ENCODE data around the gene CYTH3. TPM values are rescaled to one million over a fixed set of nuclear protein-coding genes. Genes with fewer than 3 reads are reported as not detected.
"Not testable (repeated sequence)": the region's sequence is repeated elsewhere in the genome, so short reads cannot be mapped to it uniquely, and the experiment has no call there.

Gene CYTH3
- total and polyA plus RNA-seq, 9 donors = 14.8 to 29.6 (median 18.9) TPM

GRCh38 chr7:6306471-6306870 is 34.0 kb upstream of the CYTH3 start:
- TF ChIP-seq CTCF (IDR thresholded peaks at IDR 0.05) (no peak), EP300 (IDR thresholded peaks at IDR 0.05) (no peak), POLR2A (IDR thresholded peaks at IDR 0.05) (no peak)
- no peaks in the 10 kb centered on the region for H3K36me3 ChIP-seq
- 85 to 93% (median 88%) methylated on average over 3 of the region's 3 CpGs for whole genome bisulfite sequencing, 3 donors
- no peak overlapping the region for H3K27ac ChIP-seq
- no peaks in the 10 kb centered on the region for H3K9me3 ChIP-seq
- intact Hi-C loops (cut with DNase I) = no loop called here
- H3K4me3 ChIP-seq = no peak overlapping the region
- H3K4me1 ChIP-seq (ENCODE audit: insufficient read depth) = no peaks in the 10 kb centered on the region
- H3K27me3 ChIP-seq = no peaks in the 10 kb centered on the region
- DNase-seq = no peak

GRCh38 chr7:6305330-6305729 is 32.9 kb upstream of the CYTH3 start:
- TF ChIP-seq POLR2A (IDR thresholded peaks at IDR 0.05) (no peak), EP300 (IDR thresholded peaks at IDR 0.05) (no peak), CTCF (IDR thresholded peaks at IDR 0.05) (no peak)
- Histone ChIP-seq H3K36me3 (no peaks in the 10 kb centered on the region), H3K9me3 (no peaks in the 10 kb centered on the region), H3K4me3 (no peak overlapping the region), H3K27me3 (no peaks in the 10 kb centered on the region), H3K27ac (no peak overlapping the region), H3K4me1 (ENCODE audit: insufficient read depth) (no peaks in the 10 kb centered on the region)
- intact Hi-C loops (cut with DNase I) = no loop called here
- WGBS, 3 donors = 29 to 38% (median 38%) methylated on average over 2 of the region's 2 CpGs
- DNase-seq = no peak

- intact Hi-C loops (cut with DNase I); H3K36me3 ChIP-seq; DNase-seq; H3K27ac ChIP-seq; H3K9me3 ChIP-seq; H3K4me1 ChIP-seq (ENCODE audit: insufficient read depth); H3K27me3 ChIP-seq; H3K4me3 ChIP-seq: not testable (repeated sequence)
- 95 to 96% (median 96%) methylated on average over 4 of the region's 4 CpGs for whole genome bisulfite sequencing, 3 donors
These were observed 29.0 kb upstream of the CYTH3 start for GRCh38 chr7:6301446-6301845.

GRCh38 chr7:6299774-6300173 is 27.4 kb upstream of the CYTH3 start:
- Histone ChIP-seq H3K27me3 (no peaks in the 10 kb centered on the region), H3K36me3 (no peaks in the 10 kb centered on the region), H3K4me1 (ENCODE audit: insufficient read depth) (no peaks in the 10 kb centered on the region), H3K4me3 (no peak overlapping the region), H3K27ac (no peak overlapping the region), H3K9me3 (no peaks in the 10 kb centered on the region)
- 86 to 92% (median 91%) methylated on average over 4 of the region's 4 CpGs for WGBS, 3 donors
- DNase-seq = no peak
- intact Hi-C loops (cut with DNase I) = no loop called here
- TF ChIP-seq CTCF (IDR thresholded peaks at IDR 0.05) = no peak
- no peak for TF ChIP-seq EP300 (IDR thresholded peaks at IDR 0.05)
- no peak for TF ChIP-seq POLR2A (IDR thresholded peaks at IDR 0.05)

GRCh38 chr7:6294839-6295238 is 22.4 kb upstream of the CYTH3 start:
- TF ChIP-seq CTCF (IDR thresholded peaks at IDR 0.05) (no peak), EP300 (IDR thresholded peaks at IDR 0.05) (no peak), POLR2A (IDR thresholded peaks at IDR 0.05) (no peak)
- Histone ChIP-seq H3K36me3 (no peaks in the 10 kb centered on the region), H3K4me3 (no peak overlapping the region), H3K4me1 (ENCODE audit: insufficient read depth) (no peaks in the 10 kb centered on the region), H3K9me3 (no peaks in the 10 kb centered on the region), H3K27me3 (no peaks in the 10 kb centered on the region), H3K27ac (no peak overlapping the region)
- DNase-seq = no peak
- intact Hi-C loops (cut with DNase I) = no loop called here
- 74 to 82% (median 77%) methylated on average over 6 of the region's 6 CpGs for WGBS, 3 donors

Measured in ovary (tissue), 9 donors.